ENCODE results near the gene MYH14.

DNA sequence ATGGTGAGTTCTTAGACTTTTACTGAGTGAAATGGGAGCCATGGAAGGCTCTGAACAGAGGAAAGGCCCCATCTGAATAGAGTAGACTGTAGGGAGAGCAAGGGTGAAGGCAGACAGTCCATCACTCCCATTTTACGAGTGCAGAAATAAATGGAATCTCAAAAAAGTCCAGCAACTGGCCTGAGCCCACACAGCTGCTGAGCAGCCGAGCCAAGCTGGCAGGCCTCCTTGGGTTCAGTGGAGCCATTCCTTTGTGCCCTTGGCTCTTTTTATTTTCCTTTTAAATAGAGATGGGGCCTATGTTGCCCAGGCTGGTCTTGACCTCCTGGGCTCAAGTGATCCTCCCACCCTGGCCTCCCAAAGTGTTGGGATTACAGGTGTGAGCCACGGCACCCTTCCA lies 1.0 kb upstream of the MYH14 start:
- TF ChIP-seq JUND (IDR thresholded peaks at IDR 0.05; ENCODE audit: borderline replicate concordance, low read depth, low read length) (no peak), JUND (tag; IDR thresholded peaks at IDR 0.05; ENCODE audit: borderline replicate concordance, low read depth, low read length) (no peak), EZH2 (IDR thresholded peaks at IDR 0.05; ENCODE audit: borderline replicate concordance, low read depth, low read length) (no peak), GABPB1 (CRISPR knock-in tag; IDR thresholded peaks at IDR 0.05) (no peak), ETV6 (IDR thresholded peaks at IDR 0.05; ENCODE audit: borderline replicate concordance in 1 of 2, low read depth in 2 of 2, low read length in 1 of 2) (no peak), ETV6 (CRISPR knock-in tag; IDR thresholded peaks at IDR 0.05; ENCODE audit: borderline replicate concordance) (no peak), SRSF7 (optimal IDR thresholded peaks at IDR 0.05; ENCODE audit: low read depth, low read length) (no peak), EGR1 (conservative IDR thresholded peaks at IDR 0.05) (no peak)

Data from K562 (cell line).